HepG2 (cell line): ENCODE data around the gene COL9A3. TPM values are rescaled to one million over a fixed set of nuclear protein-coding genes. Genes with fewer than 3 reads are reported as not detected.

Source experiments
- CEBPG ChIP-seq: IDR thresholded peaks from 2 replicates; pipeline ENCODE4 v1.6.1; 2016
- CHD2 ChIP-seq: IDR thresholded peaks from 2 replicates; pipeline ENCODE4 v1.6.1; 2011; ENCODE audit warnings: low read depth, low read length, improper control_type of control experiment
- HES4 ChIP-seq: sonication (generic); formaldehyde crosslinking; IDR thresholded peaks from 2 replicates; pipeline ENCODE4 v1.9.0; 2021; ENCODE audit warnings: mild to moderate bottlenecking, missing genetic modification reagents, borderline replicate concordance
- HNF4G ChIP-seq, 2 experiments: sonication (generic) in 1 of 2; formaldehyde crosslinking in 1 of 2; IDR thresholded peaks; 2 replicates each; pipeline versions ENCODE4 v1.4.0 to v1.6.1; 2011 to 2020; ENCODE audit warnings: borderline replicate concordance in 2 of 2, low read depth in 2 of 2, mild to moderate bottlenecking in 2 of 2, low read length in 1 of 2, missing genetic modification reagents in 1 of 2, moderate library complexity in 1 of 2
- MAFK ChIP-seq, 2 experiments: IDR thresholded peaks in 1 of 2; conservative IDR thresholded peaks in 1 of 2; 2 replicates each; pipeline ENCODE4 v1.6.1; 2011; ENCODE audit warnings: improper control_type of control experiment in 2 of 2, low read length in 2 of 2
- MTF2 ChIP-seq: sonication (generic); formaldehyde crosslinking; IDR thresholded peaks from 2 replicates; pipeline ENCODE4 v1.5.0; 2020; ENCODE audit warnings: missing genetic modification reagents, borderline replicate concordance
- MXD4 ChIP-seq: IDR thresholded peaks from 2 replicates; pipeline ENCODE4 v1.6.1; 2016; ENCODE audit warnings: mild to moderate bottlenecking, missing biosample characterization, missing genetic modification reagents
- ONECUT2 ChIP-seq: sonication (generic); formaldehyde crosslinking; IDR thresholded peaks from 2 replicates; pipeline ENCODE4 v1.4.0; 2020; ENCODE audit warnings: missing genetic modification reagents
- RXRB ChIP-seq: IDR thresholded peaks from 2 replicates; pipeline ENCODE4 v1.6.1; 2016; ENCODE audit warnings: borderline replicate concordance, missing genetic modification reagents, missing compliant biosample characterization
- XBP1 ChIP-seq: sonication (generic); formaldehyde crosslinking; IDR thresholded peaks from 2 replicates; pipeline ENCODE4 v1.5.0; 2020; ENCODE audit warnings: missing genetic modification reagents
- ZFP62 ChIP-seq: sonication (generic); formaldehyde crosslinking; IDR thresholded peaks from 2 replicates; pipeline ENCODE4 v1.4.0; 2020; ENCODE audit warnings: missing genetic modification reagents
- ZFYVE20 ChIP-seq: sonication (generic); formaldehyde crosslinking; IDR thresholded peaks from 2 replicates; pipeline ENCODE4 v1.8.0; 2023; ENCODE audit warnings: low read depth, mild to moderate bottlenecking, moderate library complexity, missing genetic modification reagents, borderline replicate concordance
- ZNF17 ChIP-seq: sonication (generic); formaldehyde crosslinking; IDR thresholded peaks from 2 replicates; pipeline ENCODE4 v1.5.0; 2020; ENCODE audit warnings: mild to moderate bottlenecking, missing genetic modification reagents
- ZNF501 ChIP-seq: sonication (generic); formaldehyde crosslinking; IDR thresholded peaks from 2 replicates; pipeline ENCODE4 v1.5.1; 2020; ENCODE audit warnings: mild to moderate bottlenecking, moderate library complexity, missing genetic modification reagents
- ZNF879 ChIP-seq: sonication (generic); formaldehyde crosslinking; IDR thresholded peaks from 2 replicates; pipeline ENCODE4 v1.8.1; 2023; ENCODE audit warnings: missing genetic modification reagents
- polyA plus RNA-seq, 8 experiments: library from polyadenylated mRNA; depleted of rRNA in 3 of 8; stranded (reverse) in 7 of 8; unstranded in 1 of 8; fragments of >200 nt; fragmentation: Illumina TruSeq in 4 of 8; extraction: Trizol in 4 of 8; gene quantifications; 2 replicates each; pipeline versions ENCODE4 v1.2.1 to v1.2.3, GENCODE V29; 2011 to 2016; ENCODE audit warnings: low read depth in 4 of 8, missing spikeins in 1 of 8, mixed read lengths in 1 of 8; ENCODE audit not compliant: insufficient read depth in 1 of 8
- total RNA-seq, 5 experiments: library from RNA; depleted of rRNA; stranded (reverse); fragments of >200 nt; fragmentation: Illumina TruSeq; extraction: Trizol; gene quantifications; 2 replicates each; pipeline ENCODE4 v1.2.3, GENCODE V29; 2016; ENCODE audit warnings: low read depth in 1 of 5
- TF ChIP-seq, protein P1 (sequence below): sonication (generic); formaldehyde crosslinking; IDR thresholded peaks from 2 replicates; pipeline ENCODE4 v1.4.0; 2020; ENCODE audit warnings: missing genetic modification reagents
- TF ChIP-seq, protein P2 (sequence below): sonication (generic); formaldehyde crosslinking; IDR thresholded peaks from 2 replicates; pipeline ENCODE4 v1.4.0; 2020; ENCODE audit warnings: missing genetic modification reagents
- TF ChIP-seq, protein P3 (sequence below): sonication (generic); formaldehyde crosslinking; IDR thresholded peaks from 2 replicates; pipeline ENCODE4 v1.4.0; 2020; ENCODE audit warnings: missing genetic modification reagents
- TF ChIP-seq, protein P4 (sequence below): sonication (generic); formaldehyde crosslinking; IDR thresholded peaks from 2 replicates; pipeline ENCODE4 v1.5.0; 2020; ENCODE audit warnings: missing genetic modification reagents

The COL9A3 gene
- total and polyA plus RNA-seq, 2 of the 13 experiments (the other 11 are each of a cell fraction or from before 2014, with no cell fraction given), result 155 to 204 TPM

DNA sequence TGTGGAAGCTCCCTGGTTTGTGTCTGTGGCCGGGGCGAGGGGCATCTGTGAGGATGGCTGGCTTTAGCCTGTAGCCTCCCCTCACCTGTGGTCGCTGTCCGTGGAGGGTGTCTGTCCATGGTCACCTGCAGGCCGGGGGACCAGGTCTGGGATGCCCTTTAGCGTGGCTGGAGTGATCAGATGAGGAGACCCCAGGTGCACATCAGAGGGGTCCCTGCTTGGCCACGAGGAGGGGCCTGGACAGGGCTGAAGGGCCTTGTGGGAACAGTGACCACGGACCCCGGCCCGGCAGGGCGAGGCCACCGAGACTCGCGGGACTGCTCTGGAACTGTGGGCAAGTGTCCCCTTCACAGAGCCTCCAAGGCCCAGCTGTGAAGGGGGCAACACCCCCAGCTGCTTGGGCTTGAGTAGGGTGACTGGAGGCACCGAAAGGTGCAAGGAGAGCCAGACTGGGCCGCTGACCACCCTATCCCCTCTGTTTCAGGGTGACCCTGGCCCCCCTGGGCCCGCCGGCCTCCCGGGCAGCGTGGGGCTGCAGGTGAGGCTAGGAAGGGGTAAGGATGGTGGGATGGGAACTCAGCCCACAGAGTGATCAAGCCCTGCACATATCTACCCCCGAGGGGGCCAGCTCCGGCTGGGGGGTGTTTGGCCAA lies 8.6 kb downstream of the COL9A3 start (continued):
- TF ChIP-seq RXRB (no peak), HES4 (no peak), ZNF879 (CRISPR knock-in tag) (no peak), ZFP62 (CRISPR knock-in tag) (no peak), HNF4G (IDR thresholded peaks at IDR 0.05; ENCODE audit: borderline replicate concordance, low read depth, low read length) (no peak), HNF4G (CRISPR knock-in tag; IDR thresholded peaks at IDR 0.05; ENCODE audit: borderline replicate concordance, low read depth) (no peak), CHD2 (no peak), ZFYVE20 (CRISPR knock-in tag) (no peak), XBP1 (CRISPR knock-in tag) (no peak), CEBPG (CRISPR knock-in tag) (no peak), MXD4 (no peak), ONECUT2 (CRISPR knock-in tag) (no peak), ZNF17 (CRISPR knock-in tag) (no peak), ZNF501 (CRISPR knock-in tag) (no peak), MAFK (conservative IDR thresholded peaks at IDR 0.05 in 1 of 2, IDR thresholded peaks at IDR 0.05 in 1 of 2; ENCODE audit: low read length in 2 of 2) (no peak), MTF2 (CRISPR knock-in tag) (no peak)
- TF ChIP-seq, protein P1, sequence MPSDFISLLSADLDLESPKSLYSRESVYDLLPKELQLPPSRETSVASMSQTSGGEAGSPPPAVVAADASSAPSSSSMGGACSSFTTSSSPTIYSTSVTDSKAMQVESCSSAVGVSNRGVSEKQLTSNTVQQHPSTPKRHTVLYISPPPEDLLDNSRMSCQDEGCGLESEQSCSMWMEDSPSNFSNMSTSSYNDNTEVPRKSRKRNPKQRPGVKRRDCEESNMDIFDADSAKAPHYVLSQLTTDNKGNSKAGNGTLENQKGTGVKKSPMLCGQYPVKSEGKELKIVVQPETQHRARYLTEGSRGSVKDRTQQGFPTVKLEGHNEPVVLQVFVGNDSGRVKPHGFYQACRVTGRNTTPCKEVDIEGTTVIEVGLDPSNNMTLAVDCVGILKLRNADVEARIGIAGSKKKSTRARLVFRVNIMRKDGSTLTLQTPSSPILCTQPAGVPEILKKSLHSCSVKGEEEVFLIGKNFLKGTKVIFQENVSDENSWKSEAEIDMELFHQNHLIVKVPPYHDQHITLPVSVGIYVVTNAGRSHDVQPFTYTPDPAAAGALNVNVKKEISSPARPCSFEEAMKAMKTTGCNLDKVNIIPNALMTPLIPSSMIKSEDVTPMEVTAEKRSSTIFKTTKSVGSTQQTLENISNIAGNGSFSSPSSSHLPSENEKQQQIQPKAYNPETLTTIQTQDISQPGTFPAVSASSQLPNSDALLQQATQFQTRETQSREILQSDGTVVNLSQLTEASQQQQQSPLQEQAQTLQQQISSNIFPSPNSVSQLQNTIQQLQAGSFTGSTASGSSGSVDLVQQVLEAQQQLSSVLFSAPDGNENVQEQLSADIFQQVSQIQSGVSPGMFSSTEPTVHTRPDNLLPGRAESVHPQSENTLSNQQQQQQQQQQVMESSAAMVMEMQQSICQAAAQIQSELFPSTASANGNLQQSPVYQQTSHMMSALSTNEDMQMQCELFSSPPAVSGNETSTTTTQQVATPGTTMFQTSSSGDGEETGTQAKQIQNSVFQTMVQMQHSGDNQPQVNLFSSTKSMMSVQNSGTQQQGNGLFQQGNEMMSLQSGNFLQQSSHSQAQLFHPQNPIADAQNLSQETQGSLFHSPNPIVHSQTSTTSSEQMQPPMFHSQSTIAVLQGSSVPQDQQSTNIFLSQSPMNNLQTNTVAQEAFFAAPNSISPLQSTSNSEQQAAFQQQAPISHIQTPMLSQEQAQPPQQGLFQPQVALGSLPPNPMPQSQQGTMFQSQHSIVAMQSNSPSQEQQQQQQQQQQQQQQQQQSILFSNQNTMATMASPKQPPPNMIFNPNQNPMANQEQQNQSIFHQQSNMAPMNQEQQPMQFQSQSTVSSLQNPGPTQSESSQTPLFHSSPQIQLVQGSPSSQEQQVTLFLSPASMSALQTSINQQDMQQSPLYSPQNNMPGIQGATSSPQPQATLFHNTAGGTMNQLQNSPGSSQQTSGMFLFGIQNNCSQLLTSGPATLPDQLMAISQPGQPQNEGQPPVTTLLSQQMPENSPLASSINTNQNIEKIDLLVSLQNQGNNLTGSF (CRISPR knock-in tag), result no peak
- TF ChIP-seq, protein P2, sequence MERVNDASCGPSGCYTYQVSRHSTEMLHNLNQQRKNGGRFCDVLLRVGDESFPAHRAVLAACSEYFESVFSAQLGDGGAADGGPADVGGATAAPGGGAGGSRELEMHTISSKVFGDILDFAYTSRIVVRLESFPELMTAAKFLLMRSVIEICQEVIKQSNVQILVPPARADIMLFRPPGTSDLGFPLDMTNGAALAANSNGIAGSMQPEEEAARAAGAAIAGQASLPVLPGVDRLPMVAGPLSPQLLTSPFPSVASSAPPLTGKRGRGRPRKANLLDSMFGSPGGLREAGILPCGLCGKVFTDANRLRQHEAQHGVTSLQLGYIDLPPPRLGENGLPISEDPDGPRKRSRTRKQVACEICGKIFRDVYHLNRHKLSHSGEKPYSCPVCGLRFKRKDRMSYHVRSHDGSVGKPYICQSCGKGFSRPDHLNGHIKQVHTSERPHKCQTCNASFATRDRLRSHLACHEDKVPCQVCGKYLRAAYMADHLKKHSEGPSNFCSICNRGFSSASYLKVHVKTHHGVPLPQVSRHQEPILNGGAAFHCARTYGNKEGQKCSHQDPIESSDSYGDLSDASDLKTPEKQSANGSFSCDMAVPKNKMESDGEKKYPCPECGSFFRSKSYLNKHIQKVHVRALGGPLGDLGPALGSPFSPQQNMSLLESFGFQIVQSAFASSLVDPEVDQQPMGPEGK (CRISPR knock-in tag), result 0 out of 2 replicates have a peak, but pooled peaks have one; percentile 22
- TF ChIP-seq, protein P3, sequence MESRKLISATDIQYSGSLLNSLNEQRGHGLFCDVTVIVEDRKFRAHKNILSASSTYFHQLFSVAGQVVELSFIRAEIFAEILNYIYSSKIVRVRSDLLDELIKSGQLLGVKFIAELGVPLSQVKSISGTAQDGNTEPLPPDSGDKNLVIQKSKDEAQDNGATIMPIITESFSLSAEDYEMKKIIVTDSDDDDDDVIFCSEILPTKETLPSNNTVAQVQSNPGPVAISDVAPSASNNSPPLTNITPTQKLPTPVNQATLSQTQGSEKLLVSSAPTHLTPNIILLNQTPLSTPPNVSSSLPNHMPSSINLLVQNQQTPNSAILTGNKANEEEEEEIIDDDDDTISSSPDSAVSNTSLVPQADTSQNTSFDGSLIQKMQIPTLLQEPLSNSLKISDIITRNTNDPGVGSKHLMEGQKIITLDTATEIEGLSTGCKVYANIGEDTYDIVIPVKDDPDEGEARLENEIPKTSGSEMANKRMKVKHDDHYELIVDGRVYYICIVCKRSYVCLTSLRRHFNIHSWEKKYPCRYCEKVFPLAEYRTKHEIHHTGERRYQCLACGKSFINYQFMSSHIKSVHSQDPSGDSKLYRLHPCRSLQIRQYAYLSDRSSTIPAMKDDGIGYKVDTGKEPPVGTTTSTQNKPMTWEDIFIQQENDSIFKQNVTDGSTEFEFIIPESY (CRISPR knock-in tag), result no peak
- TF ChIP-seq, protein P4, sequence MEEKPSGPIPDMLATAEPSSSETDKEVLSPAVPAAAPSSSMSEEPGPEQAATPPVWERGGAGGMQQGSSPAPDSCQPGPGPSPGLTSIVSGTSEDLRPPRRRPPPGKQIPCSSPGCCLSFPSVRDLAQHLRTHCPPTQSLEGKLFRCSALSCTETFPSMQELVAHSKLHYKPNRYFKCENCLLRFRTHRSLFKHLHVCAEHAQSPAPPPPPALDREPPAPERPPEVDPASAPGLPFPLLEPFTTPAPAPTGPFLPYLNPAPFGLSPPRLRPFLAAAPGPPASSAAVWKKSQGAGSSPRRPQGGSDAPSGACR, result no peak
